ENCODE results near the gene TXNDC15.

DNA sequence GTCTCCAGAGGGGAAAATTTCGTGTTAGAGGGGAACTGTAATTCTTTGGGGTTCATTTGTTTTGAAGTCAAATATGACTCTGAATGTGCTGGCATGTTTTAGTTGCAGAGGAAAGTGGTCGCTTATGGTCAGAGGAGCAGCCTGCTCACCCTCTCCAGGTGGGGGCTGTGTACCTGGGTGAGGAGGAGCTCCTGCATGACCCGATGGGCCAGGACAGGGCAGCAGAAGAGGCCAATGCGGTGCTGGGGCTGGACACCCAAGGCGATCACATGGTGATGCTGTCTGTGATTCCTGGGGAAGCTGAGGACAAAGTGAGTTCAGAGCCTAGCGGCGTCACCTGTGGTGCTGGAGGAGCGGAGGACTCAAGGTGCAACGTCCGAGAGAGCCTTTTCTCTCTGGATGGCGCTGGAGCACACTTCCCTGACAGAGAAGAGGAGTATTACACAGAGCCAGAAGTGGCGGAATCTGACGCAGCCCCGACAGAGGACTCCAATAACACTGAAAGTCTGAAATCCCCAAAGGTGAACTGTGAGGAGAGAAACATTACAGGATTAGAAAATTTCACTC, 13.5 kb downstream of the TXNDC15 start:
- TF ChIP-seq, protein P1, sequence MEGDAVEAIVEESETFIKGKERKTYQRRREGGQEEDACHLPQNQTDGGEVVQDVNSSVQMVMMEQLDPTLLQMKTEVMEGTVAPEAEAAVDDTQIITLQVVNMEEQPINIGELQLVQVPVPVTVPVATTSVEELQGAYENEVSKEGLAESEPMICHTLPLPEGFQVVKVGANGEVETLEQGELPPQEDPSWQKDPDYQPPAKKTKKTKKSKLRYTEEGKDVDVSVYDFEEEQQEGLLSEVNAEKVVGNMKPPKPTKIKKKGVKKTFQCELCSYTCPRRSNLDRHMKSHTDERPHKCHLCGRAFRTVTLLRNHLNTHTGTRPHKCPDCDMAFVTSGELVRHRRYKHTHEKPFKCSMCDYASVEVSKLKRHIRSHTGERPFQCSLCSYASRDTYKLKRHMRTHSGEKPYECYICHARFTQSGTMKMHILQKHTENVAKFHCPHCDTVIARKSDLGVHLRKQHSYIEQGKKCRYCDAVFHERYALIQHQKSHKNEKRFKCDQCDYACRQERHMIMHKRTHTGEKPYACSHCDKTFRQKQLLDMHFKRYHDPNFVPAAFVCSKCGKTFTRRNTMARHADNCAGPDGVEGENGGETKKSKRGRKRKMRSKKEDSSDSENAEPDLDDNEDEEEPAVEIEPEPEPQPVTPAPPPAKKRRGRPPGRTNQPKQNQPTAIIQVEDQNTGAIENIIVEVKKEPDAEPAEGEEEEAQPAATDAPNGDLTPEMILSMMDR (IDR thresholded peaks at IDR 0.05), result no peak
- TF ChIP-seq POLR2A (IDR thresholded peaks at IDR 0.05), result no peak

Data from adrenal gland (tissue), 5 donors.